Right atrium auricular region (tissue), 2 donors: Measurements from ENCODE around the gene PEPD. TPM values are rescaled to one million over a fixed set of nuclear protein-coding genes. Genes with fewer than 3 reads are reported as not detected.

Experiments used
- DNase-seq: peaks from one replicate; pipeline ENCODE4 v3.0.0-alpha.2; 2019; ENCODE audit warnings: low spot score
- H3K27ac ChIP-seq, 2 donors: fragments of 200-600 bp; sonication (generic); 1 replicate in 1 of 2; 2 replicates in 1 of 2; pipeline ENCODE4 v1.5.1; 2016 to 2019
- H3K27me3 ChIP-seq, 2 donors: fragments of 200-600 bp; sonication (generic); one replicate each; pipeline versions ENCODE4 v1.5.1 to v1.6.0; 2017 to 2019
- H3K36me3 ChIP-seq: fragments of 200-600 bp; sonication (generic); one replicate; pipeline ENCODE4 v1.5.1; 2016
- H3K4me1 ChIP-seq, 2 donors: fragments of 200-600 bp; sonication (generic); one replicate each; pipeline versions ENCODE4 v1.5.1 to v1.6.0; 2017 to 2019
- H3K4me3 ChIP-seq, 2 donors: fragments of 200-600 bp; sonication (generic); 1 replicate in 1 of 2; 2 replicates in 1 of 2; pipeline ENCODE4 v1.5.1; 2017 to 2019; ENCODE audit warnings: mild to moderate bottlenecking in 1 of 2, moderate library complexity in 1 of 2
- H3K9me3 ChIP-seq, 2 donors: fragments of 200-600 bp; sonication (generic); one replicate each; pipeline ENCODE4 v1.5.1; 2019
- total RNA-seq, 2 donors: library from RNA; depleted of rRNA; stranded (reverse); fragments of >200 nt; gene quantifications; one replicate each; pipeline ENCODE4 v1.1.0, GENCODE V29; 2016
- TF ChIP-seq, protein P1 (sequence below), 2 donors: fragments of 200-600 bp; sonication (generic); IDR thresholded peaks; one replicate each; pipeline ENCODE4 v1.5.1; 2019; ENCODE audit warnings: antibody characterized with exemption in 2 of 2

PEPD gene
- total RNA-seq, 2 donors from 2014 or later = 27.1 to 38.9 TPM

- TF ChIP-seq, protein P1, sequence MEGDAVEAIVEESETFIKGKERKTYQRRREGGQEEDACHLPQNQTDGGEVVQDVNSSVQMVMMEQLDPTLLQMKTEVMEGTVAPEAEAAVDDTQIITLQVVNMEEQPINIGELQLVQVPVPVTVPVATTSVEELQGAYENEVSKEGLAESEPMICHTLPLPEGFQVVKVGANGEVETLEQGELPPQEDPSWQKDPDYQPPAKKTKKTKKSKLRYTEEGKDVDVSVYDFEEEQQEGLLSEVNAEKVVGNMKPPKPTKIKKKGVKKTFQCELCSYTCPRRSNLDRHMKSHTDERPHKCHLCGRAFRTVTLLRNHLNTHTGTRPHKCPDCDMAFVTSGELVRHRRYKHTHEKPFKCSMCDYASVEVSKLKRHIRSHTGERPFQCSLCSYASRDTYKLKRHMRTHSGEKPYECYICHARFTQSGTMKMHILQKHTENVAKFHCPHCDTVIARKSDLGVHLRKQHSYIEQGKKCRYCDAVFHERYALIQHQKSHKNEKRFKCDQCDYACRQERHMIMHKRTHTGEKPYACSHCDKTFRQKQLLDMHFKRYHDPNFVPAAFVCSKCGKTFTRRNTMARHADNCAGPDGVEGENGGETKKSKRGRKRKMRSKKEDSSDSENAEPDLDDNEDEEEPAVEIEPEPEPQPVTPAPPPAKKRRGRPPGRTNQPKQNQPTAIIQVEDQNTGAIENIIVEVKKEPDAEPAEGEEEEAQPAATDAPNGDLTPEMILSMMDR (IDR thresholded peaks at IDR 0.05) = no peak
- DNase-seq = no peak
Observed at GRCh38 chr19:33490041-33490451, 31.5 kb downstream of the PEPD start.

GRCh38 chr19:33488826-33489225 is 32.8 kb downstream of the PEPD start:
- TF ChIP-seq, protein P1 (IDR thresholded peaks at IDR 0.05) = no peak
- DNase-seq = no peak

More at GRCh38 chr19:33490041-33490451, 31.5 kb downstream of the PEPD start:
- H3K4me3 ChIP-seq = no peak overlapping the region
- no peaks in the 10 kb centered on the region for H3K27me3 ChIP-seq
- no peaks in the 10 kb centered on the region for H3K9me3 ChIP-seq
- H3K36me3 ChIP-seq = no peaks in the 10 kb centered on the region
- H3K27ac ChIP-seq = no peak overlapping the region
- H3K4me1 ChIP-seq = peaks cover 0 to 10% of the 10 kb centered on the region in 2 donors

DNA sequence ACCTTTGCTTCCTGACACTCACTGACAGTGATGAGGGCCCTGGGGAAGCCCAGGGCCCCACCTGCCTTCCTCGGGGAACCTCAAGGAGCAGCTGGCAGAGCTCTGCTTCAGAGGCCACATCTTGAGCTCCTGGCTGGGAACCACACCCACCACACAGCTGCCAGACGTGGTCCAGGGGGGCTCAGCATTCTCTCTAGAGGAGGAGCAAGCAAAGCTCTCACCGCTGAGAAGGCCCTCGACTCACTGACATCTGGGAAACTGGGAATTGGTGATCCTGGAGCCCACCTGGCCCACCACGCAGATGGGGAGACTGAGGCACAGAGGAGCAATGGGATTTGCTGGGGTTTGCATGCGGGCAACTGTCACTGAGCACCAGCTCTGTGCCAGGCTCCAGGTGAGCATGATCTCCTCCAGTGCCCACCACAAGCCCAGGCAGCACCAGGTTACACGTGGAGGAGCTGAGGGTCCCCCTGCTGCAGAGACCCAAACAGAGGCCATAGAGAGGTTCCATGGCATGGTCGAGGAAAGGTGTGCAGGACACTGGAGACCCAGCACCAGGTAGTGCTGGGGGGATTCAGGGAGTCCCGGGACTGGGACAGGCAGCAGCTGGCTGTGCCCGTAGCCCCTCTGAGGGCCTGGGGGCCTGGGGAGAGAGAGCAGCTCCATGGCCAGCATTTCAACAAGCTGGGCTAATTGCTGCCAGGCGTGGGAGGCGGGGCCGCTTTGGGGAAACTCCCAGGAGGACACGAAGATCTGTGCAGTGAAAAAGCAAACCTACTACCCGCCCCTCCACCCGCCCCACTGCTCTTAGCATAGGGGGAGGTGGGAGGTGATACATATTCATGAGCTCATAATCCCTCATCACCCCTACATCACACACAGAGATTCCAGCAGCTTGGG is 33.4 kb downstream of the PEPD start:
- Histone ChIP-seq H3K27ac (no peak overlapping the region), H3K4me1 (peaks cover 0 to 10% of the 10 kb centered on the region in 2 donors), H3K27me3 (no peaks in the 10 kb centered on the region), H3K36me3 (no peaks in the 10 kb centered on the region), H3K4me3 (no peak overlapping the region), H3K9me3 (peaks cover 0 to 7% of the 10 kb centered on the region in 2 donors)
- DNase-seq = no peak
- TF ChIP-seq, protein P1 (IDR thresholded peaks at IDR 0.05) = no peak

More at GRCh38 chr19:33488826-33489225, 32.8 kb downstream of the PEPD start:
- H3K36me3 ChIP-seq = no peaks in the 10 kb centered on the region
- no peak overlapping the region for H3K4me3 ChIP-seq
- H3K27me3 ChIP-seq = no peaks in the 10 kb centered on the region
- H3K9me3 ChIP-seq = peaks cover 0 to under 1% of the 10 kb centered on the region in 2 donors
- H3K27ac ChIP-seq = no peak overlapping the region
- peaks cover 0 to 10% of the 10 kb centered on the region in 2 donors for H3K4me1 ChIP-seq

- Histone ChIP-seq H3K4me1 (peaks cover 0 to 10% of the 10 kb centered on the region in 2 donors), H3K9me3 (peaks cover 0 to 16% of the 10 kb centered on the region in 2 donors), H3K27ac (no peak overlapping the region), H3K4me3 (no peak overlapping the region), H3K27me3 (no peaks in the 10 kb centered on the region), H3K36me3 (no peaks in the 10 kb centered on the region)
- DNase-seq = no peak
- TF ChIP-seq, protein P1 (IDR thresholded peaks at IDR 0.05) = no peak
Observed at GRCh38 chr19:33486936-33487811, 34.4 kb downstream of the PEPD start.

GRCh38 chr19:33486407-33486806 is 35.2 kb downstream of the PEPD start:
- Histone ChIP-seq H3K4me1 (peaks cover 0 to 10% of the 10 kb centered on the region in 2 donors), H3K36me3 (no peaks in the 10 kb centered on the region), H3K27ac (no peak overlapping the region), H3K9me3 (peaks cover 0 to 16% of the 10 kb centered on the region in 2 donors), H3K27me3 (no peaks in the 10 kb centered on the region), H3K4me3 (no peak overlapping the region)
- DNase-seq = no peak
- TF ChIP-seq, protein P1 (IDR thresholded peaks at IDR 0.05) = no peak
